ENCODE data around the gene ZBTB17. TPM values are rescaled to one million over a fixed set of nuclear protein-coding genes. Genes with fewer than 3 reads are reported as not detected.
A peak's percentile ranks its signal among the peaks of the same experiment; 100 is the strongest.
"Not testable (repeated sequence)": the region's sequence is repeated elsewhere in the genome, so short reads cannot be mapped to it uniquely, and the experiment has no call there.

Gene ZBTB17
- total and polyA plus RNA-seq, 12 donors = 16.4 to 54.9 (median 20.8) TPM

DNA sequence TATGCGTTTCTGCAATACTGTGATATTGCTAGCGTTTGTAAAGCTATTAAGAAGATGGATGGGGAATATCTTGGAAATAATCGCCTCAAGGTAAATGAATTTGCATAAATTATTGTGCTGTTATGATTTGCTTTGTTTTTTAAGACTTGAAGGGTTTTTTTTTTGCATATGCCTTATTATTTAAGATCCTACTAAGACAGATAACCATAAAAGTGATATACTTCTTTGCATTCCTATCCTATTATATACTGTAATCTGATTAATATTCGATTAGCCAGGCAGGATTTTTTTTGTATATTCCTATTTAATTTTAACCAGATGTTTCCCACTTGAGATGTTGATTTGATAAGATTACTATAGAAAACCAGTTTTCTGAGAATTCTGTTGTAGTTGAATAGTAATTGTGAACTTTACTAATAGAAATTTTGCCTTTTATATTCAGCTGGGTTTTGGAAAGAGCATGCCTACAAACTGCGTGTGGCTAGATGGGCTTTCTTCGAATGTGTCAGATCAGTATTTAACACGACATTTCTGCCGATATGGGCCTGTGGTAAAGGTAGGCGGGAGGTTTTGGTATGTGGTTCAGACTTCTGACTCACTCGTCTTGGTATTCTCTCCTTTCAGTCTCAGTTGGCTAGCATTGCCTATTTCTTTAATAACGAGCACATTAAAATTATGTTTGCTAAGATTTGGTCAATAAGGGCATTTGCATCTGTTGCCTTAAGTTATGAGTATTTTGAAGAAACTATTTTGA is 56.8 kb downstream of the ZBTB17 start:
- DNase-seq (no peak), ATAC-seq (no peak)
- TF ChIP-seq, protein P1, sequence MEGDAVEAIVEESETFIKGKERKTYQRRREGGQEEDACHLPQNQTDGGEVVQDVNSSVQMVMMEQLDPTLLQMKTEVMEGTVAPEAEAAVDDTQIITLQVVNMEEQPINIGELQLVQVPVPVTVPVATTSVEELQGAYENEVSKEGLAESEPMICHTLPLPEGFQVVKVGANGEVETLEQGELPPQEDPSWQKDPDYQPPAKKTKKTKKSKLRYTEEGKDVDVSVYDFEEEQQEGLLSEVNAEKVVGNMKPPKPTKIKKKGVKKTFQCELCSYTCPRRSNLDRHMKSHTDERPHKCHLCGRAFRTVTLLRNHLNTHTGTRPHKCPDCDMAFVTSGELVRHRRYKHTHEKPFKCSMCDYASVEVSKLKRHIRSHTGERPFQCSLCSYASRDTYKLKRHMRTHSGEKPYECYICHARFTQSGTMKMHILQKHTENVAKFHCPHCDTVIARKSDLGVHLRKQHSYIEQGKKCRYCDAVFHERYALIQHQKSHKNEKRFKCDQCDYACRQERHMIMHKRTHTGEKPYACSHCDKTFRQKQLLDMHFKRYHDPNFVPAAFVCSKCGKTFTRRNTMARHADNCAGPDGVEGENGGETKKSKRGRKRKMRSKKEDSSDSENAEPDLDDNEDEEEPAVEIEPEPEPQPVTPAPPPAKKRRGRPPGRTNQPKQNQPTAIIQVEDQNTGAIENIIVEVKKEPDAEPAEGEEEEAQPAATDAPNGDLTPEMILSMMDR (IDR thresholded peaks at IDR 0.05) = no peak
- WGBS, 2 donors = 89 to 91% methylated on average over 11 of the region's 11 CpGs
- peaks cover 0 to 100% (median 44%) of the 10 kb centered on the region in 9 donors for H3K36me3 ChIP-seq
- H3K4me3 ChIP-seq = no peak overlapping the region
- intact Hi-C loops (cut with DNase I) = no loop called here
- peaks cover 0 to 28% (median 4%) of the 10 kb centered on the region in 9 donors for H3K4me1 ChIP-seq
- no peaks in the 10 kb centered on the region for H3K27me3 ChIP-seq
- H3K27ac ChIP-seq = no peak overlapping the region
- H3K9me3 ChIP-seq = no peaks in the 10 kb centered on the region

DNA sequence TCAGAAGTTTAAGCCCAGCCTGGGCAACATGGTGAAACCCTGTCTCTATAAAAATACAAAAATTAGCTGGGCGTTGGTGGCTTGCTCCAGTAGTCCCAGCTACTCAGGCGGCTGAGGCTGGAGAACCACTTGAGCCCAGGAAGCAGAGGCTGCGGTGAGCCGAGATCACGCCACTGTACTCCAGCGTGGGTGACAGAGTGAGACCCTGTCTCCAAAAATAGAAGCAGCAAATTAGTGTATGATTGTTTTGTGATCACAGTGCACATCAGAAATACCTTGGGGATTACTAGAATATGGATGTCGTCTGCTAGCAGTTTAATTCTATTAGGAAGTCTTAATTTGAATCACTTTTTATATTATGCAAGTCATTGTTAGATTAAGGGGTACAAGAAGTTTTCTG is 59.0 kb downstream of the ZBTB17 start:
- Histone ChIP-seq H3K9me3 (no peaks in the 10 kb centered on the region), H3K4me1 (peaks cover 0 to 28% (median 4%) of the 10 kb centered on the region in 9 donors), H3K36me3 (peaks cover 0 to 100% (median 41%) of the 10 kb centered on the region in 9 donors), H3K27ac (peak overlapping the region in 2 of 10 donors; percentile 29 to 60), H3K4me3 (no peak overlapping the region), H3K27me3 (no peaks in the 10 kb centered on the region)
- TF ChIP-seq, protein P1 (IDR thresholded peaks at IDR 0.05) = no peak
- 38 to 64% methylated on average over 7 of the region's 7 CpGs for WGBS, 2 donors
- ATAC-seq = peak in 1 of 8 donors; percentile 60
- intact Hi-C loops (cut with DNase I) = no loop called here
- DNase-seq = no peak

DNA sequence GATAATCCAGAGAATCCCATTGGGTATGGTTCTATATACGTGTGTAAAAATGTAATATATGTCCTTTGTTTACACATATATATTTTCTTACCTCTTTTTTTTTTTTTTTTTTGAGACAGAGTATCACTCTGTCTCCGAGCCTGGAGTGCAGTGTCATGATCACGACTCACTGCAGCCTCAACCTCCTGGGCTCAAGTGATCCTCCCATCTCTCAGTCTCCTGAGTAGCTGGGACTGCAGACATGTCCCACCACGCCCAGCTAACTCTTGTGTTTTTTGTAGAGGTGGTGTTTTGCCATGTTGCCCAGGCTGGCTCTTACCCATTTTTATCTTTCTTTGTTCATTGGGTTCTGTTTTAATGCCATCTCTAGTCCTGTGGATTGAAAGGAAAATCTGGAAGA is 59.5 kb downstream of the ZBTB17 start:
- peaks cover 0 to 28% (median 4%) of the 10 kb centered on the region in 9 donors for H3K4me1 ChIP-seq
- no peaks in the 10 kb centered on the region for H3K27me3 ChIP-seq
- TF ChIP-seq, protein P1 (IDR thresholded peaks at IDR 0.05) = no peak
- no peak for ATAC-seq
- no peaks in the 10 kb centered on the region for H3K9me3 ChIP-seq
- peaks cover 0 to 100% (median 46%) of the 10 kb centered on the region in 9 donors for H3K36me3 ChIP-seq
- intact Hi-C loops (cut with DNase I) = no loop called here
- H3K27ac ChIP-seq = peak overlapping the region in 2 of 10 donors; percentile 29 to 60
- peak overlapping the region in 1 of 10 donors; percentile 8 for H3K4me3 ChIP-seq
- 84 to 90% methylated on average over 4 of the region's 4 CpGs for WGBS, 2 donors
- DNase-seq = no peak

DNA sequence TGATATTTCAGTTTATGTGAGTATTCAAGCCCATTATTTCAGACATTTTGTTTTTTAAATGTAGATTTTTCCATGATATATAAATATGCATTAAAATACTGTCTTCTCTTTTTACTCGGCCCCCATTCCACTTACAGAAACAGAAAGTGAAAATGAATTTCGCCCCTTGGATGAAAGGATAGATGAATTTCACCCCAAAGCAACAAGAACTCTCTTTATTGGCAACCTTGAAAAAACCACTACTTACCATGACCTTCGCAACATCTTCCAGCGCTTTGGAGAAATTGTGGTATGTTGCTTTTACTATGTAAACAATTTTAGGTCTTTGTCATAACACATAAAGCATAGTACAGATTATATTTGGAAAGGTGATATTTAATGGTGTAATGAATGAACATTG is 59.9 kb downstream of the ZBTB17 start:
- Histone ChIP-seq H3K27me3 (no peaks in the 10 kb centered on the region), H3K4me1 (peaks cover 0 to 28% (median 4%) of the 10 kb centered on the region in 9 donors), H3K36me3 (peaks cover 0 to 100% (median 46%) of the 10 kb centered on the region in 9 donors), H3K9me3 (no peaks in the 10 kb centered on the region), H3K4me3 (peak overlapping the region in 1 of 10 donors; percentile 8), H3K27ac (peak overlapping the region in 1 of 10 donors; percentile 60)
- ATAC-seq (no peak), DNase-seq (no peak)
- TF ChIP-seq, protein P1 (IDR thresholded peaks at IDR 0.05) = no peak
- intact Hi-C loops (cut with DNase I) = no loop called here
- 79 to 91% methylated on average over 4 of the region's 4 CpGs for WGBS, 2 donors

DNA sequence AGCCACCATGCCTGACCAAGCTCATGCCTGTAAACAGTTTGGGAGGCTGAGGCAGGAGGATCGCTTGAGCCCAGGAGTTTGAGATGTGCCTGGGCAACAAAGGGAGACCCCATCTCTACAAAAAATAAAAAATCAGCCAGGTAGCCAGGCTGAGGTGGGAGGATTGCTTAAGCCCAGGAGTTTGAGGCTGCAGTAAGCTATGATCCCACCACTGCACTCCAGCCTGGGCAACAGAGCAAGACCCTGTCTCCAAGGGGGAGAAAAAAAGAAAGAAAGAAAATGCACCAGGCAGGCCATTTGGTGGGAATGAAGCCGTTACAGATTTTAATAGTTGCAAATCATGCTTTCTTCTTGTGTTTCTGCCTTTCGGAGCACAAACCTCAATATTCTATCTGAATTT is 62.3 kb downstream of the ZBTB17 start:
- Histone ChIP-seq H3K36me3 (peaks cover 0 to 98% (median 46%) of the 10 kb centered on the region in 9 donors), H3K4me1 (peaks cover 0 to 23% (median 4%) of the 10 kb centered on the region in 9 donors)
- H3K27ac ChIP-seq; DNase-seq; ATAC-seq; H3K9me3 ChIP-seq; H3K27me3 ChIP-seq; H3K4me3 ChIP-seq; intact Hi-C loops (cut with DNase I): not testable (repeated sequence)
- WGBS, 2 donors = 97 to 98% methylated on average over 3 of the region's 3 CpGs

Data from heart right ventricle (tissue), 16 donors.